Vagina (tissue), 2 donors: Measurements from ENCODE around the gene CFAP299. TPM values are rescaled to one million over a fixed set of nuclear protein-coding genes. Genes with fewer than 3 reads are reported as not detected.
"Not testable (repeated sequence)": the region's sequence is repeated elsewhere in the genome, so short reads cannot be mapped to it uniquely, and the experiment has no call there.

ENCODE experiments used
- DNase-seq, 2 donors: peaks; one replicate each; pipeline ENCODE4 v3.0.0-alpha.2; 2017; ENCODE audit errors: extremely low spot score in 2 of 2
- H3K27ac ChIP-seq: fragments of 200-600 bp; sonication (generic); one replicate; pipeline ENCODE4 v1.5.1; 2019
- H3K27me3 ChIP-seq: fragments of 200-600 bp; sonication (generic); one replicate; pipeline ENCODE4 v1.5.1; 2019
- H3K36me3 ChIP-seq, 2 donors: fragments of 200-600 bp; sonication (generic); one replicate each; pipeline ENCODE4 v1.5.1; 2017 to 2019
- H3K4me1 ChIP-seq: fragments of 200-600 bp; sonication (generic); one replicate; pipeline ENCODE4 v1.5.1; 2019
- H3K4me3 ChIP-seq, 2 donors: fragments of 200-600 bp; sonication (generic); 1 replicate in 1 of 2; 2 replicates in 1 of 2; pipeline ENCODE4 v1.5.1; 2016 to 2019
- H3K9me3 ChIP-seq: fragments of 200-600 bp; sonication (generic); one replicate; pipeline ENCODE4 v1.5.1; 2019
- CTCF ChIP-seq, 3 experiments: fragments of 450-650 bp in 2 of 3; fragments of 200-600 bp in 1 of 3; sonication (generic) in 1 of 3; IDR thresholded peaks; one replicate each; pipeline ENCODE4 v1.5.1; 2017 to 2019; ENCODE audit warnings: antibody characterized with exemption in 3 of 3, mild to moderate bottlenecking in 2 of 3, moderate library complexity in 2 of 3
- POLR2A ChIP-seq, 2 donors: fragments of 450-650 bp; IDR thresholded peaks; one replicate each; pipeline ENCODE4 v1.6.1; 2017; ENCODE audit warnings: antibody characterized with exemption in 2 of 2, mild to moderate bottlenecking in 2 of 2, moderate library complexity in 2 of 2
- POLR2AphosphoS5 ChIP-seq, 2 donors: sonication (generic); formaldehyde crosslinking; IDR thresholded peaks; one replicate each; pipeline ENCODE4 v1.9.0; 2017; ENCODE audit warnings: antibody characterized with exemption in 2 of 2, mild to moderate bottlenecking in 2 of 2, low read depth in 1 of 2; ENCODE audit not compliant: insufficient read depth in 1 of 2
- intact Hi-C: fragments of 100-400 bp; cut with DNase I; formaldehyde crosslinking; loops from one replicate; pipeline ENCODE4 v1.15.1; 2023
- total RNA-seq: library from RNA; depleted of rRNA; stranded (reverse); fragments of >200 nt; gene quantifications from one replicate; pipeline ENCODE4 v1.2.3, GENCODE V29; 2016

The CFAP299 gene
- total RNA-seq, 1 donor from 2014 or later, result not detected

- H3K27ac ChIP-seq, result no peak overlapping the region
- no peak overlapping the region for H3K4me3 ChIP-seq
- intact Hi-C loops, result no loop called here
- H3K9me3 ChIP-seq, result no peaks in the 10 kb centered on the region
- no peak for DNase-seq
- no peaks in the 10 kb centered on the region for H3K27me3 ChIP-seq
- H3K4me1 ChIP-seq, result no peaks in the 10 kb centered on the region
- no peak for TF ChIP-seq CTCF (IDR thresholded peaks at IDR 0.05)
- no peak for TF ChIP-seq POLR2A (IDR thresholded peaks at IDR 0.05)
- no peak for TF ChIP-seq POLR2AphosphoS5 (IDR thresholded peaks at IDR 0.05; ENCODE audit: insufficient read depth in 1 of 2, low read depth in 1 of 2)
- H3K36me3 ChIP-seq, result no peaks in the 10 kb centered on the region
Observed at GRCh38 chr4:80425124-80426100, 89.9 kb downstream of the CFAP299 start.

- Histone ChIP-seq H3K9me3 (no peaks in the 10 kb centered on the region), H3K4me3 (no peak overlapping the region), H3K27me3 (no peaks in the 10 kb centered on the region), H3K4me1 (no peaks in the 10 kb centered on the region), H3K27ac (no peak overlapping the region), H3K36me3 (no peaks in the 10 kb centered on the region)
- no peak for DNase-seq
- no peak for TF ChIP-seq POLR2A (IDR thresholded peaks at IDR 0.05)
- no peak for TF ChIP-seq POLR2AphosphoS5 (IDR thresholded peaks at IDR 0.05; ENCODE audit: insufficient read depth in 1 of 2, low read depth in 1 of 2)
- no peak for TF ChIP-seq CTCF (IDR thresholded peaks at IDR 0.05)
- intact Hi-C loops, result no loop called here
Observed at GRCh38 chr4:80431203-80431965, 95.9 kb downstream of the CFAP299 start.

GRCh38 chr4:80434238-80434637, 98.7 kb downstream of the CFAP299 start:
- Histone ChIP-seq H3K4me3 (no peak overlapping the region), H3K27ac (no peak overlapping the region), H3K9me3 (no peaks in the 10 kb centered on the region), H3K4me1 (no peaks in the 10 kb centered on the region), H3K36me3 (no peaks in the 10 kb centered on the region), H3K27me3 (no peaks in the 10 kb centered on the region)
- no peak for DNase-seq
- intact Hi-C loops, result no loop called here
- TF ChIP-seq CTCF (IDR thresholded peaks at IDR 0.05), result no peak
- no peak for TF ChIP-seq POLR2A (IDR thresholded peaks at IDR 0.05)
- TF ChIP-seq POLR2AphosphoS5 (IDR thresholded peaks at IDR 0.05; ENCODE audit: insufficient read depth in 1 of 2, low read depth in 1 of 2), result no peak

GRCh38 chr4:80438016-80438415, 102.5 kb downstream of the CFAP299 start:
- intact Hi-C loops, result no loop called here
- TF ChIP-seq POLR2AphosphoS5 (IDR thresholded peaks at IDR 0.05; ENCODE audit: insufficient read depth in 1 of 2, low read depth in 1 of 2), result no peak
- no peak for TF ChIP-seq POLR2A (IDR thresholded peaks at IDR 0.05)
- no peak for TF ChIP-seq CTCF (IDR thresholded peaks at IDR 0.05)
- Histone ChIP-seq H3K27me3 (no peaks in the 10 kb centered on the region), H3K9me3 (no peaks in the 10 kb centered on the region), H3K4me3 (no peak overlapping the region), H3K36me3 (no peaks in the 10 kb centered on the region), H3K4me1 (no peaks in the 10 kb centered on the region), H3K27ac (no peak overlapping the region)
- no peak for DNase-seq

GRCh38 chr4:80439294-80440061, 103.9 kb downstream of the CFAP299 start:
- DNase-seq, intact Hi-C loops: not testable (repeated sequence)

More at GRCh38 chr4:80439294-80440061, 103.9 kb downstream of the CFAP299 start:
- H3K27ac ChIP-seq, H3K36me3 ChIP-seq, H3K9me3 ChIP-seq, H3K4me1 ChIP-seq, H3K27me3 ChIP-seq, H3K4me3 ChIP-seq: not testable (repeated sequence)
